Body of pancreas (tissue), 4 donors: ENCODE measurements around the gene FOSB.

Source experiments
- CTCF ChIP-seq, 7 experiments: fragments of 450-650 bp in 4 of 7; fragments of 200-600 bp in 3 of 7; sonication (generic) in 3 of 7; IDR thresholded peaks; one replicate each; pipeline ENCODE4 v1.5.1; 2016 to 2019; ENCODE audit warnings: antibody characterized with exemption in 7 of 7
- POLR2A ChIP-seq, 3 donors: fragments of 450-650 bp; IDR thresholded peaks; one replicate each; pipeline ENCODE4 v1.6.1; 2016; ENCODE audit warnings: antibody characterized with exemption in 3 of 3, mild to moderate bottlenecking in 2 of 3

GRCh38 chr19:45420871-45421270, 46.9 kb upstream of the FOSB start:
- no peak for TF ChIP-seq CTCF (IDR thresholded peaks at IDR 0.05)
- TF ChIP-seq POLR2A (IDR thresholded peaks at IDR 0.05) = no peak
